ENCODE data around the gene GPBP1.

The GPBP1 gene

GRCh38 chr5:57243286-57244137 lies 69.7 kb downstream of the GPBP1 start:
- TF ChIP-seq CTCF (IDR thresholded peaks at IDR 0.05; ENCODE audit: low read depth, low read length, poor library complexity, severe bottlenecking) (no peak), EZH2phosphoT487 (IDR thresholded peaks at IDR 0.05; ENCODE audit: borderline replicate concordance, low read length) (no peak)
- H3K9me2 ChIP-seq (replicated peaks; ENCODE audit: control insufficient read depth, low read length), result no peaks in the 10 kb centered on the region
- no peaks in the 10 kb centered on the region for H4K20me1 ChIP-seq (ENCODE audit: control insufficient read depth, insufficient read depth, low read depth, low read length)
- H3F3A ChIP-seq (ENCODE audit: control insufficient read depth, insufficient read depth), result no peaks in the 10 kb centered on the region
- H3K79me2 ChIP-seq (ENCODE audit: control insufficient read depth, low read length), result 0 out of 2 replicates have a peak, but pooled peaks cover 3% of the 10 kb centered on the region
- no peaks in the 10 kb centered on the region for H3K4me1 ChIP-seq (ENCODE audit: control insufficient read depth, low read length)
- H3K36me3 ChIP-seq (ENCODE audit: control insufficient read depth, low read length), result peaks cover 60% of the 10 kb centered on the region
- H3K4me2 ChIP-seq (ENCODE audit: low read length), result no peak overlapping the region
- no peaks in the 10 kb centered on the region for H3K27me3 ChIP-seq (ENCODE audit: control insufficient read depth, low read length)
- no peak overlapping the region for H3K4me3 ChIP-seq (ENCODE audit: low read length)
- H3K27ac ChIP-seq (ENCODE audit: low read depth, low read length), result no peak overlapping the region
- no peaks in the 10 kb centered on the region for H3K9me3 ChIP-seq (ENCODE audit: control insufficient read depth, insufficient read depth, low read length)

GRCh38 chr5:57244331-57244730 lies 70.5 kb downstream of the GPBP1 start:
- H3K27me3 ChIP-seq (ENCODE audit: control insufficient read depth, low read length), result no peaks in the 10 kb centered on the region
- no peaks in the 10 kb centered on the region for H3K9me2 ChIP-seq (replicated peaks; ENCODE audit: control insufficient read depth, low read length)
- no peaks in the 10 kb centered on the region for H3K79me2 ChIP-seq (ENCODE audit: control insufficient read depth, low read length)
- H3F3A ChIP-seq (ENCODE audit: control insufficient read depth, insufficient read depth), result peaks cover 8% of the 10 kb centered on the region
- H3K4me3 ChIP-seq (ENCODE audit: low read length), result no peak overlapping the region
- peaks cover 60% of the 10 kb centered on the region for H3K36me3 ChIP-seq (ENCODE audit: control insufficient read depth, low read length)
- no peak overlapping the region for H3K27ac ChIP-seq (ENCODE audit: low read depth, low read length)
- TF ChIP-seq CTCF (IDR thresholded peaks at IDR 0.05; ENCODE audit: low read depth, low read length, poor library complexity, severe bottlenecking) (no peak), EZH2phosphoT487 (IDR thresholded peaks at IDR 0.05; ENCODE audit: borderline replicate concordance, low read length) (no peak)
- H4K20me1 ChIP-seq (ENCODE audit: control insufficient read depth, insufficient read depth, low read depth, low read length), result no peaks in the 10 kb centered on the region
- H3K4me2 ChIP-seq (ENCODE audit: low read length), result no peak overlapping the region
- H3K9me3 ChIP-seq (ENCODE audit: control insufficient read depth, insufficient read depth, low read length), result no peaks in the 10 kb centered on the region
- H3K4me1 ChIP-seq (ENCODE audit: control insufficient read depth, low read length), result no peaks in the 10 kb centered on the region

DNA sequence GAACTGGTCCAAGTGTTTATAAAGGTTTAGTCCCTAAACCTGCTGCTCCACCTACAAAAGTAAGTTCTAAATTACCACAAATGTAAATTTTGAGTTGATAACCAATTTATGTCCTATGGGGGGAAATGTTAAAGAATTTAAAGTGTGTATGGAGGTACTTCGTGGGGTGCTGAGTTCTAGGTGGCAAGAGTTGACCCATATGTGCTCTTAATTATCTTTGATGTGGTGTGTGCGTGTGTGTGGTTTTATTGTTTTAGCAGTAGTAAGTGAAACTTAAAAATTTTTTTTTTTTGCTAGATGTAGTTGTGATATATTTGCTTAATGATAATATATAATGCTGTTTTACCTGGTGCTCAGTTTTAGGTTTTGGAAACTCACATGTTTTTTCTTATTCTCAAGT lies 72.6 kb downstream of the GPBP1 start:
- no peak overlapping the region for H3K4me2 ChIP-seq (ENCODE audit: low read length)
- TF ChIP-seq EZH2phosphoT487 (IDR thresholded peaks at IDR 0.05; ENCODE audit: borderline replicate concordance, low read length), result no peak
- TF ChIP-seq CTCF (IDR thresholded peaks at IDR 0.05; ENCODE audit: low read depth, low read length, poor library complexity, severe bottlenecking), result no peak
- H3K79me2 ChIP-seq (ENCODE audit: control insufficient read depth, low read length), result peaks cover 4% of the 10 kb centered on the region; the same call in 1 of the 2 replicates
- H4K20me1 ChIP-seq (ENCODE audit: control insufficient read depth, insufficient read depth, low read depth, low read length), result no peaks in the 10 kb centered on the region
- H3K36me3 ChIP-seq (ENCODE audit: control insufficient read depth, low read length), result peaks cover 71% of the 10 kb centered on the region
- H3F3A ChIP-seq (ENCODE audit: control insufficient read depth, insufficient read depth), result peaks cover 9% of the 10 kb centered on the region
- no peaks in the 10 kb centered on the region for H3K9me2 ChIP-seq (replicated peaks; ENCODE audit: control insufficient read depth, low read length)
- H3K27ac ChIP-seq (ENCODE audit: low read depth, low read length), result no peak overlapping the region
- no peaks in the 10 kb centered on the region for H3K4me1 ChIP-seq (ENCODE audit: control insufficient read depth, low read length)
- no peak overlapping the region for H3K4me3 ChIP-seq (ENCODE audit: low read length)
- no peaks in the 10 kb centered on the region for H3K9me3 ChIP-seq (ENCODE audit: control insufficient read depth, insufficient read depth, low read length)
- H3K27me3 ChIP-seq (ENCODE audit: control insufficient read depth, low read length), result no peaks in the 10 kb centered on the region
